ENCODE measurements around the gene MLH3. TPM values are rescaled to one million over a fixed set of nuclear protein-coding genes. Genes with fewer than 3 reads are reported as not detected.

MLH3 gene
- total RNA-seq, 1 experiment from 2014 or later = 13.2 TPM

- H3K9ac ChIP-seq (ENCODE audit: low read length) = no peak overlapping the region
- H3K4me1 ChIP-seq (ENCODE audit: insufficient read depth, low read length) = peaks cover 37% of the 10 kb centered on the region
- H3K4me2 ChIP-seq (ENCODE audit: low read length) = no peak overlapping the region
- POLR2A ChIA-PET (ENCODE audit: unreplicated experiment) = no interaction called here
- ATAC-seq (no peak), DNase-seq (no peak)
- H4K20me1 ChIP-seq (ENCODE audit: low read length) = no peaks in the 10 kb centered on the region
- TF ChIP-seq EZH2 (IDR thresholded peaks at IDR 0.05; ENCODE audit: low read length, unreplicated experiment) (no peak), CTCF (conservative IDR thresholded peaks at IDR 0.05; ENCODE audit: low read depth, low read length) (no peak), EZH2phosphoT487 (IDR thresholded peaks at IDR 0.05; ENCODE audit: borderline replicate concordance, low read length) (no peak)
- no peak overlapping the region for H3K27ac ChIP-seq (ENCODE audit: low read length)
- no peak overlapping the region for H3K4me3 ChIP-seq (ENCODE audit: low read length)
- no peaks in the 10 kb centered on the region for H3K36me3 ChIP-seq (ENCODE audit: low read depth, low read length)
- H3K79me2 ChIP-seq (ENCODE audit: low read length) = no peaks in the 10 kb centered on the region
- no peak overlapping the region for H2AFZ ChIP-seq (ENCODE audit: low read length)
- no TSS peak for BruUV-seq (replicated peaks)
- CTCF ChIA-PET = no interaction called here
- H3K27me3 ChIP-seq (ENCODE audit: low read length) = no peaks in the 10 kb centered on the region
- no peaks in the 10 kb centered on the region for H3K9me2 ChIP-seq (replicated peaks; ENCODE audit: low read length)
- intact Hi-C loops (cut with micrococcal nuclease) = no loop called here
- no peaks in the 10 kb centered on the region for H3F3A ChIP-seq (ENCODE audit: low read length, unreplicated experiment)
- no peaks in the 10 kb centered on the region for H3K9me3 ChIP-seq (ENCODE audit: low read length)
Measured at GRCh38 chr14:74976264-74977113, 74.8 kb downstream of the MLH3 start.

- ATAC-seq = no peak
- no peak overlapping the region for H3K27ac ChIP-seq (ENCODE audit: low read length)
- intact Hi-C loops (cut with micrococcal nuclease) = no loop called here
- H3K9ac ChIP-seq (ENCODE audit: low read length) = no peak overlapping the region
- BruUV-seq (replicated peaks) = no TSS peak
- ChIA-PET CTCF (no interaction called here), POLR2A (ENCODE audit: unreplicated experiment) (interaction anchor here (0.5 kb wide), 1 partner anchor 305 kb away, joined by 3 read pairs; no protein-coding TSS in a partner anchor)
- no peaks in the 10 kb centered on the region for H3K27me3 ChIP-seq (ENCODE audit: low read length)
- no peak for DNase-seq
- peaks cover 26% of the 10 kb centered on the region for H3K4me1 ChIP-seq (ENCODE audit: insufficient read depth, low read length)
- H3K4me3 ChIP-seq (ENCODE audit: low read length) = no peak overlapping the region
- H3K36me3 ChIP-seq (ENCODE audit: low read depth, low read length) = no peaks in the 10 kb centered on the region
- H2AFZ ChIP-seq (ENCODE audit: low read length) = no peak overlapping the region
- H3K9me3 ChIP-seq (ENCODE audit: low read length) = no peaks in the 10 kb centered on the region
- no peaks in the 10 kb centered on the region for H3K9me2 ChIP-seq (replicated peaks; ENCODE audit: low read length)
- TF ChIP-seq CTCF (conservative IDR thresholded peaks at IDR 0.05; ENCODE audit: low read depth, low read length) = no peak
- no peak for TF ChIP-seq EZH2phosphoT487 (IDR thresholded peaks at IDR 0.05; ENCODE audit: borderline replicate concordance, low read length)
- no peak for TF ChIP-seq EZH2 (IDR thresholded peaks at IDR 0.05; ENCODE audit: low read length, unreplicated experiment)
- H3F3A ChIP-seq (ENCODE audit: low read length, unreplicated experiment) = no peaks in the 10 kb centered on the region
- H3K79me2 ChIP-seq (ENCODE audit: low read length) = no peaks in the 10 kb centered on the region
- no peaks in the 10 kb centered on the region for H4K20me1 ChIP-seq (ENCODE audit: low read length)
- H3K4me2 ChIP-seq (ENCODE audit: low read length) = no peak overlapping the region
Measured at GRCh38 chr14:74975059-74975810, 76.0 kb downstream of the MLH3 start.
